Activated CD8-positive, alpha-beta memory T cell treated with anti-CD3 and anti-CD28 coated beads for 1 hour (primary cell): ENCODE results near the gene LCN6.

Experiments used
- DNase-seq, 2 donors: peaks; one replicate each; pipeline ENCODE4 v3.0.0-alpha.2; 2020; ENCODE audit warnings: low read depth in 1 of 2; ENCODE audit errors: extremely low read depth in 1 of 2

LCN6 gene

GRCh38 chr9:136745389-136746154, 2.8 kb downstream of the LCN6 start:
- DNase-seq = no peak

GRCh38 chr9:136744773-136745172, 3.6 kb downstream of the LCN6 start:
- no peak for DNase-seq

GRCh38 chr9:136743639-136744211, 4.6 kb downstream of the LCN6 start:
- no peak for DNase-seq

DNA sequence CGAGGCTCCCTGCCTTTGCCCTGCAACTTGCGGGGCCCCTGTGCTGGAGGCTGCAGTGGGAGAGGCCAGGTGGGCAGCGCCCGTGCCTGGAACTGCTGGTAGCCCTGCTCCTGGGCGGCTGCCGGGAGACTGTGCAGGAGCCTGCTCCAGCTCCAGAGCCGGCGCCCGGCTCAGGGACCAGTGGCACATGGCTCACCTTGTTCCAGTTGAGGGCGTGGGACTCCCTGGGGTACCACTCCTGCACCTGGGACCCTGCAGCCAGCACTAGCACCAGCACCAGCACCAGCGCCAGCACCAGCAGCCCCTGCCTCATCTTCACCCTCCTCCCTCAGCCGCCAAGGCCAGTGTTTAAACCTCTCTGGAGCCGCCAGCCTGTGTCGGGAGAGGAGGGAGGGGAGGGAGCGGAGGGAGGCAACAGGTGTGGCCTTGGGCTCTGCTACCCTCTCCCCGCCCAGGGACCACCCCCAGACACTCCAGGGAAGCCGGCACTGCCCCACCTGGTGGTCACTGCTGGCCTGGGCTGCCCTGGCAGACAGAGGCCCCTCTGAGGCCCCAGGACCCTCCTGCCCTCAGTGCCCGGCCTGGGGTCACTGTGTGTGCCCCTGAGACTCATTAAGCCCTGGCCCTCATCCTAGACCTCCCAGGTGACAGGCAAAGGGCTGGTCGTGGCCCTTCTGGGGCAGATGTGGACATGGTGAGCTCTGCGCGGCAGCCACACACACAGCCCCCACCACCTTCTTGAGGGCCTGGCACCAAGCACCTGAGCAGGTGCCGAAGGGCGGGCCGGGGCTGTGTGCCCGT, 5.5 kb downstream of the LCN6 start, which contains the start of gene LCN10:
Gene LCN10, minus strand, starts transcription at position 350 of the 801 bp plus-strand sequence. Its CDS starts 37 bp downstream, at position 313.
- no peak for DNase-seq

DNA sequence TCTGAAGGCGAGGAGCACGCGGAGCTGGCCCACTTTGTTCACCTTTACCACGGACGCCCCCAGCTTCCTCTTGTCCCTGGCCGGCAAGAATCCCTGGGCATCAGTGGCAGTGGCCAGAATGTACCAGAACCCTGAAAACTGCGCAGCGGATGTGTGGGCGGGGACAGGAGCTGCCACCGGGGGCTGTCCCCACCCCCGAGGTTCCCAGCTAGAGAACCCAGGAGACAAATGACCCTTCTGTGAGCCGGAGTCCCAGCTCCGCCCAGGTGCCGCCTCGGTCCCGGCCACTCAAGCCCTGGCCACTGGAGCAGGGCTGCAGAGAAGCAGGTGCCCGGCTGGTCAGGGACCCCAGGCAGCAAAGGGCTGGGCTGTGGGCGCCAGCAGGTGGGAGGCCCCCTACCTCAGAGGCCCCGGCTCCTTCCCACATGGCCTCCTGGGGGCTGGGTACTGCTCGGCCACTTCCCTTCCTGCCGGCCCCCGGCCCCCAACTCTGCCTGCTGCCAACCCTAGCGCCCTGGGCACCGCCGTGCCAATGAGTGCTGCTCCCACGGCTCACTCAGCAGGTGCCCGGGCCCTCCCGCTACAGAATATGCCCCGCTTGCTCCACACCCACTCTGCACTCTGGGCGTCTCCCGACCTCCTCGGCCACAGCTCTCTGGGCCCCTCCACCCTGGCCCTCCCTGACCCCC, 6.3 kb downstream of the LCN6 start:
- DNase-seq = no peak

GRCh38 chr9:136740971-136741882, 7.1 kb downstream of the LCN6 start:
- no peak for DNase-seq

- no peak for DNase-seq
These were observed 7.8 kb downstream of the LCN6 start for GRCh38 chr9:136740491-136740890.

- DNase-seq = no peak
These were observed 8.3 kb downstream of the LCN6 start for GRCh38 chr9:136740069-136740468.

- DNase-seq = no peak
These were observed 8.8 kb downstream of the LCN6 start for GRCh38 chr9:136739509-136739908.

DNA sequence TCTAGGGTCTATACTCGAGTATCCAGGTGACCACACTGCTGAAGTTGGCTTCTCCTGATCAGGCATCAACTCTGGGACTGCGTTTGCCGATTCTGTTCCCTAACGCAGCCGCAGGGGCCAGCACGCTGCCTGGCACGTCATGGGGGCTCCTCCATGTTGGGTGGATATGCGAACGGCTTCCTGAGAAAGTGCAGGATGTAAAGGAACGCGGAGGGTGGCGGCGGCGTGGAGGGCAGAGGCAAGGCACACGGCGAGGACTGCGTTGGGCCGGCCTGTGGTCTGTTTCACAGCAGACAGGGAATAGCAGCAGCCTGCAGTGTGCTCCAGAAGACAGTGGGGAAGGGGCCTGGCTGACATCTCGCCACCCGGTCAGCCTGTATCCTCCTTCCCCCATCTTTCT, 9.4 kb downstream of the LCN6 start:
- DNase-seq = no peak

- DNase-seq = no peak
These were observed 12.4 kb downstream of the LCN6 start for GRCh38 chr9:136735812-136736480.

- no peak for DNase-seq
These were observed 13.4 kb downstream of the LCN6 start for GRCh38 chr9:136734837-136735496.

- DNase-seq = no peak
These were observed 14.7 kb downstream of the LCN6 start for GRCh38 chr9:136733611-136734010.

DNA sequence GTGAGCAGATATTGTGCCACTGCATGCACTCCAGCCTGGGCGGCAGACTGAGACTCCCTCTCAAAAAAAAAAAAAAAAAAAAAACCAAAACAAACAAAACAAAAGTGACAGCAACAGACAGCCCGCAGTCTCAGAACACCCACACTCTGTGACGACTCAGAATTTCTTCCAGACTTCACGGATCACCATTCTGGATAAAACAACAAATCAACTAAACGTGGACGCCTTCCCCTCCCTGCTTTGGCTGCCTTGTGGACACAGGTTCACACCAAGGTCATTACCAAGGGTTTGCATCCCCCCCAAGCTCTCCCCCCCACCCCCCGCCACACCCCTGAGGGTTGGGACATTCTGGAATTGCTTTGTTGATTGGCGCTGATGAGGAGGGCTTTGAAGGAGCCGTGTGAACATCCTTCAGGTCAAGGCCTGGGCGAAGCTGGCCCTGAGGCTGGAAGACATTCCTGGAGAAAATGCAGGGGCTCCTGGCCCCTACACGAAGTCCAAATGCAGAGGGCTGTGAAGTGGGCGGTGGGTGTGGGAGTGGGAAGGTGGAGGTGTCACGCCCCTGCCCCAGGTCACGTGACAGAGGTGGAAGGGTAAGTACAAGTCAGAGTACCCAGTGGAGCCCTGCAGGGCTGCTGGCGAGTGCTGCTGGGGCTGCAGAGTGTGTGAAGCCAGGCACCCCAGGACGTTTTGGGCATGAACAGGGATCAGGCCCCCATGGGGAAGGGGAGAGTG, 15.7 kb downstream of the LCN6 start:
- DNase-seq = no peak

DNA sequence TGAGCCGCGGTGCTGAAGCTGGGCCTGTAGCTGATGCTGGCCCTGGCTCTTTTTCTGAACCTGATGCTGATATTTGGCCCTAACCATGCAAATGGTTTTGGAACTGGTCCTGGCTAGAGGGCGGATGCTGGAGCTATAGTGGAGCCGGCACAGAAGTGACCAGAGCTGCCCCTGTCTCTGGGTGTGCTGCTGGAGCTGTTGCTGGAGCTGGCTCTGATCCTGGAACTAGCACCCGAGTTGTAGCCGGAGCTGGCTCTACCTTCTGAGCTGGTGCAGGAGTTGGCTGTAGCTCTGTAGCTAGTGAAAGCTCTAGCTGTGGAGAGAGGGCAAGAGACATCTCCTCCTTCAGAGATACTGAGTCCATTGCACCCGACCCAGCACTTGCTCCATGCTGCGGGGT, 18.4 kb downstream of the LCN6 start:
- DNase-seq = no peak

GRCh38 chr9:136729144-136729543, 19.2 kb downstream of the LCN6 start:
- no peak for DNase-seq

GRCh38 chr9:136728548-136729123, 19.7 kb downstream of the LCN6 start:
- DNase-seq = no peak

GRCh38 chr9:136728080-136728547, 20.2 kb downstream of the LCN6 start:
- peak; percentile 79 to 91 for DNase-seq
